NCI-H345 treated with DMSO at 0.1 percent for 48 hours (cell line): ENCODE measurements around the gene PELI1.

Experiments
- DNase-seq: peaks from one replicate; lab custom pipeline; 2025; ENCODE audit not compliant: unreplicated experiment; lab: John Stamatoyannopoulos, UW

PELI1 gene

GRCh38 chr2:64157792-64158191 lies 13.6 kb upstream of the PELI1 start:
- DNase-seq, result no peak

- no peak for DNase-seq
Measured at GRCh38 chr2:64153811-64154210, 9.6 kb upstream of the PELI1 start.

DNA sequence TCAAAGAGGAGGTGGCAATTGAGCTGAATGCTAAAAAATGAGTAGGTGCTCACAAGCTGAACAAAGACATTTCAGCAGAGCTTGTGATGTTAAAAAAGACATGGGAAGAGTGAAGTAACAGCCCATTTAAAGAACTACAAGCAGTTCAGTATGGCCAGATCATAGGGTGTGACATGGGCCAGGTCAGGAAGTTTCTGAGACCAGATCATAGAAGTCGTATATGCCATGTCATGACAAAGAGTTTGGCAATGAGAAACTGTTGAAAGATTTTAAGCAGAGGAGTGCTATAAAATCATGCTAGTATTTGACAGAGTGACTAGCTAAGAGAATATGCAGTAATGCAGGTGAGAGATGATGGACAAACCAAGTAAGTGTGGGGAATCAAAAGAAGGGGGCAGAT lies 7.3 kb upstream of the PELI1 start:
- DNase-seq, result no peak

DNA sequence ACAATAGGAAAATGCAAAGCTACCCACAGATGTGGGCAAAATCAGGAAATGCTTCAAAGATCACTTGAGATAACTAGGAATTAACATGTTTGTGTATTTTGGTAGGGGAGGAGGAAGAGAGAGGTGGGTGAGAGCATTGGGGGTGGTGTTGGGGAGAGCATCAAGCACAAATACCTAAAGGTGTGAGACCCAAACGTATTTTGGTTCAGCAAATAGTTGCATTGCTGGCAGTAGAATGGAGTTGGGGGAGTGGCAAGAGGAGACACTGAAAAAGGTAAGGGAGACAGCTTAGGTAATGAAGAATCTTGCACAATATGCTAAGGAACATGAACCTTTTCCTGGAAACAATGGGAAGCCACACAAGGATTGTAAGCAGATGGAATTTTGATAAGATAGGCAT lies 1.5 kb upstream of the PELI1 start:
- DNase-seq, result no peak

GRCh38 chr2:64145119-64145518 lies 899 bp upstream of the PELI1 start:
- DNase-seq, result no peak

- DNase-seq, result peak; percentile 47
Measured at GRCh38 chr2:64143169-64144056, 807 bp downstream of the PELI1 start.

DNA sequence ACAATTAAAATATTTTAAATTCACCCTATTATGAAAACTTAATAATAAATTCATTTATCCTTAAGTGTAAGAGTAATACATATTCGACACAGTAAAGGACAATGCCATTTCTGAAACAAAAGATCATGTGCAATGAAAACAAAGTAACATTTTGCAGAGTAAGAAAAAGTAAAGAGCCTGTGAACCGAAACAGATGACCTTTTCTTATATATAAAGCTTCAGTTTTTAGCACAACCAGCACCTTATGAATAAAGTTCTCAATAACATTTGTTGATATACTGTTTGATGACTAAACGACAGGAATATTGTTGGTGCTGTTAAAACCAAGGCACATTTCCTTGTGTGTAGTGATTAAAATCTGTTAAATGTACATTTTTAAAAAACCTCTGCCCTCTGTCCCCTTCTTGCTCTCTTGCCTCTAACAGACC lies 1.5 kb downstream of the PELI1 start:
- no peak for DNase-seq

- no peak for DNase-seq
Measured at GRCh38 chr2:64141674-64142405, 2.4 kb downstream of the PELI1 start.

DNA sequence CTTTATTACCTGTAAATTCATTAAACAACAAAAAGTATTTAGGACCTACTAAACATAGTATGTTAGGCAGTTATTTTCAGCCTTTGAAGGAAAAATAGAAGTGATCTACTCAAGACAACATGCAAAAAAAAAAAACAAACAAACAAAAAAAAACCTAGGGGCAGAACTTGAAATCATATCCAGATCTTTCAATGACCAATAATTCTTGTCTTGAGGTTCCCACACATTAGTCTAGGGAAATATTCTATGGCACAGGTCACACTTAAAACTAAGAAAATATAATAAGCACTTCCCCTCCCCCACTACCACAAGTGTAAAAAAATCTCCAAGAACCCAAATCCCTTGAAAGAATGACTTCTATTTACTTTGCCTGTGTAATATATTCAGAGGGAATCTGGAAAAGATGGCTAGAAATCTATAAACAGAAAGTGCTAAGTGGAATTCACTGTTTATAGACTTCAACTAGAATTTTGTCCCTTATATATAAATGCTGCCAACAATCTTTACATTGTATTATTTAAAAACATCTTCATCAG lies 3.5 kb downstream of the PELI1 start:
- no peak for DNase-seq

GRCh38 chr2:64139956-64140355 lies 4.3 kb downstream of the PELI1 start:
- DNase-seq, result no peak

DNA sequence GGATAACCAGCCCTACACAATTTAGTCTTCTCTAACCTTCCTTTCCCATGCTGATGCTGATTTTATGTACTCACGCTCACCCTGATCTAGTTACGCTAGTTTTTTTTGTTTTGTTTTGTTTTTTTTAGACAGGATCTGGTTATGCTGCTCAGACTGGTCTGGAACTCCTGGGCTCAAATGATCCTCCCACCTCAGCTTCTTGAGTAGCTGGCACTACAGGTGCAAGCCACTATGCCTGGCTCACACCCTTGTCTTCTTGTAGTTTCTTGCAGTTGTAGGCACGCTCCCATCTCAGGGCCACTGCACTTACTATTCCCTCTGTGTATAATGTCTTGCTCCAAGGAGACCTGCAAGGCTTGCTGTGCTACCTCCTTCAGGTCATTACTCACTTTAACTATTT lies 6.2 kb downstream of the PELI1 start:
- DNase-seq, result no peak

DNA sequence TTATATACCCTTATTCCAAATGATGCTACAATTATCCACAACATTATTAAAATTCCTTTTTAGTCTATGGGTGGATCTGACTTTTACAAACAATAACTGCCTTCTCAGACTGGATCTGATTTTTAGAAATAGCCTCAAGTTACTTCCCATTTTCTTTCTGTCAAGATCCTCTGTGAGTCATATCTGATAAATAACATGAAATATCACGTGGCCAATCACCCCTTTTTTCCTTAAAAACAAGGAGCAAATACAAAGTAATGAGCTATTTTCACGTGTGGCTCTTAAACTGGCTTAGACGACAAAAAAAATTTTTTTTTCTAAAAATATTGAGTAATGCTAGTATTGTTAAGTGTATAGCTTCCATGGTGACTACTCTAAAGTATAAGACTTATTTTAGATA lies 6.7 kb downstream of the PELI1 start:
- no peak for DNase-seq

DNA sequence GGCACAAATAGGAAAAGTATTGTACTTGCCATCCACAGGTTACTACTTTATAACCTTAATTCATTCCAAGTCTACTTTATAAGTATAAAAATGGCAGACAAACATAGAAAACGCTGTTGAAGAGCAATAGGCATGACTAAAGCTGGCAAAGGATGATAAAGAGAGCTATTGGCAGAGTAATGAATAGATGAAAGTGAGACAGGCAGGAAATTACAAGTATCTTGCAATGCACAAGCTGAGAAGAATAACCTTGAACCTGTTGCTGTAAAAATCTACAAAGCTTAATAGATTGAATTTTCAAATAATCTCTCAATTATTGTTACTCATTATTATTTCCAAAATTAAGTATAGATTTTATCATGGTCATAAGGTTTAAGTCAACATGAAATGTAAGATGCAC lies 8.8 kb downstream of the PELI1 start:
- DNase-seq, result peak; percentile 14

- DNase-seq, result no peak
Measured at GRCh38 chr2:64134813-64135212, 9.4 kb downstream of the PELI1 start.

- no peak for DNase-seq
Measured at GRCh38 chr2:64133828-64134227, 10.4 kb downstream of the PELI1 start.

- no peak for DNase-seq
Measured at GRCh38 chr2:64133354-64133753, 10.9 kb downstream of the PELI1 start.

DNA sequence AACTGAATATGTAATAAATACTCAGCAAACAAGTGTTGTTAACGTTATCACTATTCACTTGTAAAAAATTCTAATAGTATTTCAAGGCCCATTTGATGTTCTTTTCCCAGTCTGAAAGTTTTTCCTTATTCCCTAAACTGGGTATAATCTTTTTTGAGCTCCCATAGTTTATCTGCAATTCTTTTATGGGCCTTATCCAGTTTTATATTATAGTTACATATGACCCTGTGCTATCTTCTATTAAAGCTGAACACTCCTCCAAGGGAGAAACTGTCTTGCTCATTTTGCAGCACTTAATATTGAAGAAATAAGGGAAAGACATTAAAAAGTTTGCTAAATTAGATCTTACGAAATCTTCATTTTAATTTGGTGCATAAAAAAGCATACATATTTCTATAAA lies 13.9 kb downstream of the PELI1 start:
- no peak for DNase-seq

DNA sequence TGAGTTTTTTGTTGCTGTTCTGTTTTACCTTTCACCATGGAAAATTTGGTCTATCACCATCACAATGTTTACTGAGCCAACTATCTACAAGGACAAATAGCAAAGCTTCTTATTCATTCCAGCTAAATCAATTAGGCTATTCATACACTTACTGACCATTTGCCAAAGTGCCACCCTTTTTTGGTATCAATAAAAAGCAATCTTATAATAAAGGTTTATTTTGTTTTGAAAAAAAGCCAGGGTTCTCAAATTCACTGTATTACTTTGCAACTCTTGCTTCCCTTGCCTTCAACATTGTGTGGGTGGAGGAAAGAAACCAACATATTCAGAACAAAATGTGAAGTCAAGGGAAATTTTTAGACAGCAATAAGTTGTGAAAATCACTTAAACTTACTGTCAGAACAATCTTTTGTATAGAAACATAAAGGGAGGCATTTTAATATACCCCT lies 15.3 kb downstream of the PELI1 start:
- DNase-seq, result no peak

- no peak for DNase-seq
Measured at GRCh38 chr2:64128406-64128805, 15.8 kb downstream of the PELI1 start.

- DNase-seq, result no peak
Measured at GRCh38 chr2:64127119-64127518, 17.1 kb downstream of the PELI1 start.

DNA sequence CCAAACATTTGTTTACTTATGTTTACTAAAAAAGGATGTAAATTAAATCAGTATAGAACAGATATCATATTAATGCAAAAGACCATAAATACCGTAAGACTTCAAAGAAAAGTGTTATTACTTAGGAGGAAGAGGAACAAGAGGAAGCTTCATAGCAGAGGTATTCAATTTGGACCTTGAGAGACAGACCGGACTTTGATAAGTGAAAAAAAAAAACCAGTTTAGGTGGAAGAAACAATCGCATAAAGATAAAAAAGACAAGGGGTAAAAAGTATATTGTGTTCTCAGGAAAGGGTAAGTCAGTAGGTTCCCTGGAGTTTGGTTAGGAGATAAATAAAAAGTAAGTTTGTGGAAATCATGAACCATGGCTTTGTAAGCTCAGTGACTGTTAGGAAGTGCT lies 17.6 kb downstream of the PELI1 start:
- no peak for DNase-seq

DNA sequence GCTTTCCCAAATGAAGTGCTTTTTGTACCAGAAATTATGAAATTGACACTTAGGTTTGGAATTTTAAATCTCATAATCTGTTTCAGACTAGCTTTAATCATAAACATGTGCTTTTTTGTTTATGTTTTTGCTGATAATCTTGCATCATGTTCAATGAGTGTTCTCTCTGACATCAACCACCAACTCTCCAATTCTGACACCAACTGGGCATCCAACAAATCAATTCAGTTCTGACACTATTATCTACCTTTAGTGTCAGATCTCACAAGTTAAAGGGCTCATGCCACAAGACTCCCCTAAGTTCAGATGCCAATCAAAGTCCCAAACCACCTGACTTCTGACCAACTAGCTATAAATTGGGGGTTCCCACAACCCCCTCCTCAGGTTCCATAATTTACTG lies 19.6 kb downstream of the PELI1 start:
- no peak for DNase-seq
